ENCODE measurements around the gene KREMEN2.

- no peak for TF ChIP-seq CTCF (IDR thresholded peaks at IDR 0.05)
- TF ChIP-seq POLR2A (IDR thresholded peaks at IDR 0.05): no peak
Observed at GRCh38 chr16:2933701-2934100, 30.4 kb upstream of the KREMEN2 start.
